RPMI7951 (cell line): Measurements from ENCODE around the gene VPREB1. TPM values are rescaled to one million over a fixed set of nuclear protein-coding genes. Genes with fewer than 3 reads are reported as not detected.
"Not testable (repeated sequence)": the region's sequence is repeated elsewhere in the genome, so short reads cannot be mapped to it uniquely, and the experiment has no call there.

Experiments
- DNase-seq: peaks from one replicate; pipeline ENCODE4 v3.0.0-alpha.2; 2012; ENCODE audit warnings: low read depth
- total RNA-seq: library from RNA; depleted of rRNA; stranded (reverse); fragments of >200 nt; shearing (Covaris generic); gene quantifications from 2 replicates; pipeline ENCODE4 v1.2.3, GENCODE V29; 2014

The VPREB1 gene
- total RNA-seq, 1 experiment from 2014 or later = not detected

DNA sequence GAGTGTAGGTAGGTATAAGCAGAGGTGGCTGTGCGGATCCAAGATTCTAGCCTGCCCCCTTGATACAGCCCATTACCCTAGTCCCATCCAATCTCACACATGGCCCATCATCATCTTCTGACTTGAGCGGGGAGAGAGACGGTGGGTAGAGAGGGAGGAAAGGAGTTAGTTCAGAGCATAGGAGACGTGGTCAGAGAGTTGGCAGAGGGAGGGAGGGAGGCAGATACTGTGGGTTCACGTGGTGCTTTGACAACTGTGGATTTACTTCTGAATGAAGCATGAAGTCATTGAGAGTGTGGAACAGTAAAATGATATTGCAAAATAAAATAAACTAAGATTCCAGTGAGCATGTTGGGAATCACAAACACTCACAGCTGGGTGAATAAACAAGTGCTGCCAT is 31.4 kb upstream of the VPREB1 start:
- DNase-seq = no peak

GRCh38 chr22:22214819-22215329 is 29.7 kb upstream of the VPREB1 start:
- no peak for DNase-seq

- DNase-seq = no peak
Observed at GRCh38 chr22:22215659-22216449, 28.7 kb upstream of the VPREB1 start.

DNA sequence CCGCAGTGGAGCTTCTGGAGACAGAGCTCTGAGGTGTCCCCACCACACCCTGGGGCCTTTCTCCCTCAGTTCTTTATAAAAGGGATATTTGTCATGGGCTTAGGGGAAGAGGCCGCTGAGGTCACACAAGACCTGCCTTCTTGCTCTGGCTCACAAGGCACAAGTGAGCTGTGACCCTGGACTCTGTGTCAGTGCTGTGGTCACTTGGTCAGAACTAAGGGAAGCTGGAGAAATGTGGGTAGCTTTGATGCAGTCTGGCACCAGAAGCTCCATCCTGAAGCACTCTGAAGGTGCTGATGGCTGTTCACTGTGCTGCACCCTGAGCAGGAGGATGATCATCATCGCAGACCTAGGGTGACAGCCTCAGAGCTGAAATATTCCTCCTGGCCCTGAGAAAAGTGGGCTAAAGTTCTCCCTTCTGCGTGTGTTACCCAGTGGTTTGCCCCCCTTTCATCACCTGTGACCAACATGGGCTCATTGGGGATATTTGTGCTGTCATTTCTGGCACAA is 28.1 kb upstream of the VPREB1 start:
- no peak for DNase-seq

DNA sequence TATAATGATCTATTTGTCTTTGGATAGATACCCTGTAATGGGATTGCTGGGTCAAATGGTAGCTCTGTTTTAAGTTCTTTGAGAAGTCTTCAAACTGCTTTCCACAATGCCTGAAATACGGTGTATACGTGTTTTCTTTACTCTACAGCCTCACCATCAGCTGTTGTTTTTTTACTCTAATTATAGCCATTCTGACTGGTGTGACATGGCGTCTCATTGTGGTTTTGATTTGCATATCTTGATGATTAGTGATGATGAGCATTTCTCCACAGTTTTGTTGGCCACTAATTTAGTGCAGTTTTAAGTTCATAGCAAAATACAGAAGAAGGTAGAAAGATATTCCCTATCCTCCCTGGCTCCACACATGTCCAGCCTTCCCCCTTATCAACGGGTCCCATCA is 26.3 kb upstream of the VPREB1 start:
- DNase-seq = no peak

- DNase-seq = no peak
Observed at GRCh38 chr22:22219140-22219996, 25.2 kb upstream of the VPREB1 start.

- DNase-seq = not testable (repeated sequence)
Observed at GRCh38 chr22:22221043-22221442, 23.5 kb upstream of the VPREB1 start.

- DNase-seq = no peak
Observed at GRCh38 chr22:22226448-22227187, 18.0 kb upstream of the VPREB1 start.

GRCh38 chr22:22228421-22228820 is 16.2 kb upstream of the VPREB1 start:
- no peak for DNase-seq

GRCh38 chr22:22228921-22229320 is 15.7 kb upstream of the VPREB1 start:
- DNase-seq = no peak

- no peak for DNase-seq
Observed at GRCh38 chr22:22229683-22230420, 14.7 kb upstream of the VPREB1 start.

DNA sequence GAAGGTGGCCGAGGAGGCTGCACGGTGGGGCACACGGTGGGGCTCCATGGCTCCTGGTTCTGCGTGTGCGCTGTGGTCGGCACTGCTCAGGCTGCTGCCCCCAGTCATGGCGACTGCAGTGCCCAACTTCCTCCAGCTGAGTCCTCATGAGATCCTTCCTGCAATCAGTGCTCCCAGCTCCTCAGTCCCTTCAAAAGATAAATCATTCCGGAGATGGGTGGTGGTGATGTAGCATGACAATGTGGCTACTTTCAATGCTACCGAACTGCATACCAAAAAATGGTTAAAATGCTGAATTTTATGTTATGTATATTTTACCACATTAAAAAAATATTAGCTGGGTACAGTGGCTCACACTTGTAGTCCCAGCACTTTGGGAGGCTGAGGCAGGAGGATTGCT is 14.1 kb upstream of the VPREB1 start:
- no peak for DNase-seq

GRCh38 chr22:22233081-22233480 is 11.5 kb upstream of the VPREB1 start:
- DNase-seq = no peak

DNA sequence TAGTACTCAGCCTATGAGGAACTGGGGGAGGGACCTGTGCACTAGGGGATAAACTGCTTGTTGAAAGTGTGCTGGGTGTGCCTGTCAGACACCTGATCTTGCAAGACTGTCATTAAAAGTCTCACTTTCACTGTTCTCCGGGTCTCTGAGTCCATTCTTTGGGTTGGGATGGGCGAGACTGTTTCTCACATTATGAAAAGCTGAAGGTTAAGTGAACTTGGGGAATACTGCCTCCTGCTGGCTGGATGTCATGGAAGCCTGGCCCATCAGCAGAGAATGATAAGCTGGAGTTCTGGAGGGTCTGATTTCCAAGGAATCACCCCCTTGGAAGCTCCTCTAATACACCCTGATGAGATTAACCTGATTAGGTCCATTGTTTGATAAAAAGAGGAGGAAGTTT is 9.0 kb upstream of the VPREB1 start:
- DNase-seq = peak; percentile 28

GRCh38 chr22:22237521-22237920 is 7.1 kb upstream of the VPREB1 start:
- no peak for DNase-seq

DNA sequence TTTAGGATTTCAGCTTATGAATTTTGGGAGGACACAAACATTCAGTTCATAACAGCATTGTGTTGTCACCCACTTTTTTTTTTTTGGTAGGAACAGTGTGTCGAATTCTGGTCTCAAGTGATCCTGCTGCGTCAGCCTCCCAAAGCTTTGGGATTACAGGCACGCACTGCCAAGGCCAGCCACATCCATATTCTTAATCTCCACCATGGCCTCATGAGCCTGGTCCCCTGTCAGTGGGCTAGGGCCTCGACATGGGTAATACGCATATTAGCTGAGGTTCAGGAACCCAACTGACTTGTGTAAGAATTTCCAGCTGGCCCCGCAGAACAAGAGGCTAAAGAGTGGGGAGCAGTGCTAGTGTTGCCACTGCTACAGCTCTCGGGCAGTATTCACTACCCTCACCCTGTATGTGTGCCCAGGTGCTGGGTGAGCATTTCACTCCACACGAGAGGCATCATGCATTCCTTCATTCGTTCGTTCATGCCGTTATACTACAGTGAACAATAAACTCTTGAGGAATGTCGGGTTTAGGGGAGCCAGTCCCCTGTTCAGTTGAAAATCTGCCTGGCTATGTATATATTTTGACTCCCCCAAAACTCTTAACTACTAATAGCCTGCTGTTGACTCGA is 5.2 kb upstream of the VPREB1 start:
- DNase-seq = no peak

DNA sequence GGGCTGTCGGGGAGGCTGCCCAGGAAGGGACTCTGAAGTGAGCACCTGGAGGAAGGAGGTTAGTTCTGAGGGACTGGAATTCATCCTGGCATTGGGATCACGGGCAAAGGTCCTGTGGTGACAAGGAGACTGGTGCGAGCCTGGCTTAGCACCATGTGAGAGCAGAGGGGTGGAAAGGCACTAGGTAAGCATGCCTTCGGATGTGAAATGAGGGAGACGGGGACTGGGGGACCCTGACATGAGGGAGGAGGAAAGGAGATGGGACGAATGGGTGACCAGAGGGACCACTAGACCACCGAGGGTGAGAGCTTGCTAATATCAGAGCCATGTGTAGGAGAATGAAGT is 3.1 kb upstream of the VPREB1 start:
- DNase-seq = no peak

DNA sequence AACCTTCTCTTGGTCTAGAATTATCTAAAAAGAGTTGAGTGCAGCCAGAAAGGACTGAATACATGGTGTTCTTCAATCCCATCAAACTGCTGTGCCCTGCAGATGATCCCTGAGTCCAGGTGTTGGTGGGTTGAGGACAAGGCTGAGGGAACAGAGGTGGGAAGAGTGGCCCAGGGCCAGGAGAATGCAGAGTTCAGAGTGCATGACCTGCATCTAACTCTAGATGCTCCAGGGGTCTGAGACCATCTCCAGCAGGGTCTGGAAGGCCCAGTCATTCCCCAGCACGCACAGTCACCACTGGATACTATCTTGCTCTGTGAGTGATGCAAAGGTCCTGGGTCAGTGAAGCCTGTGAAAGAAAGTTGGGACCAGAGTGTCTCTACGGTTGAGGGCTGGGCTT is 2.1 kb upstream of the VPREB1 start:
- DNase-seq = no peak

- DNase-seq = no peak
Observed at GRCh38 chr22:22243033-22243680, 1.4 kb upstream of the VPREB1 start.

GRCh38 chr22:22245256-22245909 is 797 bp downstream of the VPREB1 start:
- DNase-seq = no peak
